ENCODE measurements around the gene PNCK. TPM values are rescaled to one million over a fixed set of nuclear protein-coding genes. Genes with fewer than 3 reads are reported as not detected.
A peak's percentile ranks its signal among the peaks of the same experiment; 100 is the strongest.

PNCK gene
- total and polyA plus RNA-seq, 2 of the 13 experiments (the other 11 are each of a cell fraction or from before 2014, with no cell fraction given), result 33.1 TPM; not detected in 1

- TF ChIP-seq, protein P1, sequence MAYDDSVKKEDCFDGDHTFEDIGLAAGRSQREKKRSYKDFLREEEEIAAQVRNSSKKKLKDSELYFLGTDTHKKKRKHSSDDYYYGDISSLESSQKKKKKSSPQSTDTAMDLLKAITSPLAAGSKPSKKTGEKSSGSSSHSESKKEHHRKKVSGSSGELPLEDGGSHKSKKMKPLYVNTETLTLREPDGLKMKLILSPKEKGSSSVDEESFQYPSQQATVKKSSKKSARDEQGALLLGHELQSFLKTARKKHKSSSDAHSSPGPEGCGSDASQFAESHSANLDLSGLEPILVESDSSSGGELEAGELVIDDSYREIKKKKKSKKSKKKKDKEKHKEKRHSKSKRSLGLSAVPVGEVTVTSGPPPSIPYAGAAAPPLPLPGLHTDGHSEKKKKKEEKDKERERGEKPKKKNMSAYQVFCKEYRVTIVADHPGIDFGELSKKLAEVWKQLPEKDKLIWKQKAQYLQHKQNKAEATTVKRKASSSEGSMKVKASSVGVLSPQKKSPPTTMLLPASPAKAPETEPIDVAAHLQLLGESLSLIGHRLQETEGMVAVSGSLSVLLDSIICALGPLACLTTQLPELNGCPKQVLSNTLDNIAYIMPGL (CRISPR knock-in tag; IDR thresholded peaks at IDR 0.05; ENCODE audit: borderline replicate concordance in 1 of 2, low read depth in 1 of 2), result peak in 1 of 2 experiments; percentile 19; a peak in 1 of 4 replicates
- TF ChIP-seq RXRA (CRISPR knock-in tag; IDR thresholded peaks at IDR 0.05) (peak; percentile 97), JUN (CRISPR knock-in tag; IDR thresholded peaks at IDR 0.05) (0 out of 2 replicates have a peak, but pooled peaks have one; percentile 42), AKAP8 (CRISPR knock-in tag; IDR thresholded peaks at IDR 0.05) (peak; percentile 87), KLF16 (CRISPR knock-in tag; IDR thresholded peaks at IDR 0.05) (0 out of 4 replicates have a peak, but pooled peaks of 1 of the 2 experiments have one; percentile 56), RCOR2 (CRISPR knock-in tag; IDR thresholded peaks at IDR 0.05) (no peak), ZNF709 (CRISPR knock-in tag; IDR thresholded peaks at IDR 0.05) (no peak), ZNF660 (CRISPR knock-in tag; IDR thresholded peaks at IDR 0.05; ENCODE audit: borderline replicate concordance, low read depth) (no peak), ZNF234 (CRISPR knock-in tag; conservative IDR thresholded peaks at IDR 0.05) (no peak), MED8 (CRISPR knock-in tag; IDR thresholded peaks at IDR 0.05; ENCODE audit: insufficient replicate concordance) (peak; percentile 98), ZBTB20 (CRISPR knock-in tag; IDR thresholded peaks at IDR 0.05; ENCODE audit: borderline replicate concordance, low read depth) (no peak), BRCA1 (CRISPR knock-in tag; IDR thresholded peaks at IDR 0.05) (no peak)
- TF ChIP-seq, protein P2, sequence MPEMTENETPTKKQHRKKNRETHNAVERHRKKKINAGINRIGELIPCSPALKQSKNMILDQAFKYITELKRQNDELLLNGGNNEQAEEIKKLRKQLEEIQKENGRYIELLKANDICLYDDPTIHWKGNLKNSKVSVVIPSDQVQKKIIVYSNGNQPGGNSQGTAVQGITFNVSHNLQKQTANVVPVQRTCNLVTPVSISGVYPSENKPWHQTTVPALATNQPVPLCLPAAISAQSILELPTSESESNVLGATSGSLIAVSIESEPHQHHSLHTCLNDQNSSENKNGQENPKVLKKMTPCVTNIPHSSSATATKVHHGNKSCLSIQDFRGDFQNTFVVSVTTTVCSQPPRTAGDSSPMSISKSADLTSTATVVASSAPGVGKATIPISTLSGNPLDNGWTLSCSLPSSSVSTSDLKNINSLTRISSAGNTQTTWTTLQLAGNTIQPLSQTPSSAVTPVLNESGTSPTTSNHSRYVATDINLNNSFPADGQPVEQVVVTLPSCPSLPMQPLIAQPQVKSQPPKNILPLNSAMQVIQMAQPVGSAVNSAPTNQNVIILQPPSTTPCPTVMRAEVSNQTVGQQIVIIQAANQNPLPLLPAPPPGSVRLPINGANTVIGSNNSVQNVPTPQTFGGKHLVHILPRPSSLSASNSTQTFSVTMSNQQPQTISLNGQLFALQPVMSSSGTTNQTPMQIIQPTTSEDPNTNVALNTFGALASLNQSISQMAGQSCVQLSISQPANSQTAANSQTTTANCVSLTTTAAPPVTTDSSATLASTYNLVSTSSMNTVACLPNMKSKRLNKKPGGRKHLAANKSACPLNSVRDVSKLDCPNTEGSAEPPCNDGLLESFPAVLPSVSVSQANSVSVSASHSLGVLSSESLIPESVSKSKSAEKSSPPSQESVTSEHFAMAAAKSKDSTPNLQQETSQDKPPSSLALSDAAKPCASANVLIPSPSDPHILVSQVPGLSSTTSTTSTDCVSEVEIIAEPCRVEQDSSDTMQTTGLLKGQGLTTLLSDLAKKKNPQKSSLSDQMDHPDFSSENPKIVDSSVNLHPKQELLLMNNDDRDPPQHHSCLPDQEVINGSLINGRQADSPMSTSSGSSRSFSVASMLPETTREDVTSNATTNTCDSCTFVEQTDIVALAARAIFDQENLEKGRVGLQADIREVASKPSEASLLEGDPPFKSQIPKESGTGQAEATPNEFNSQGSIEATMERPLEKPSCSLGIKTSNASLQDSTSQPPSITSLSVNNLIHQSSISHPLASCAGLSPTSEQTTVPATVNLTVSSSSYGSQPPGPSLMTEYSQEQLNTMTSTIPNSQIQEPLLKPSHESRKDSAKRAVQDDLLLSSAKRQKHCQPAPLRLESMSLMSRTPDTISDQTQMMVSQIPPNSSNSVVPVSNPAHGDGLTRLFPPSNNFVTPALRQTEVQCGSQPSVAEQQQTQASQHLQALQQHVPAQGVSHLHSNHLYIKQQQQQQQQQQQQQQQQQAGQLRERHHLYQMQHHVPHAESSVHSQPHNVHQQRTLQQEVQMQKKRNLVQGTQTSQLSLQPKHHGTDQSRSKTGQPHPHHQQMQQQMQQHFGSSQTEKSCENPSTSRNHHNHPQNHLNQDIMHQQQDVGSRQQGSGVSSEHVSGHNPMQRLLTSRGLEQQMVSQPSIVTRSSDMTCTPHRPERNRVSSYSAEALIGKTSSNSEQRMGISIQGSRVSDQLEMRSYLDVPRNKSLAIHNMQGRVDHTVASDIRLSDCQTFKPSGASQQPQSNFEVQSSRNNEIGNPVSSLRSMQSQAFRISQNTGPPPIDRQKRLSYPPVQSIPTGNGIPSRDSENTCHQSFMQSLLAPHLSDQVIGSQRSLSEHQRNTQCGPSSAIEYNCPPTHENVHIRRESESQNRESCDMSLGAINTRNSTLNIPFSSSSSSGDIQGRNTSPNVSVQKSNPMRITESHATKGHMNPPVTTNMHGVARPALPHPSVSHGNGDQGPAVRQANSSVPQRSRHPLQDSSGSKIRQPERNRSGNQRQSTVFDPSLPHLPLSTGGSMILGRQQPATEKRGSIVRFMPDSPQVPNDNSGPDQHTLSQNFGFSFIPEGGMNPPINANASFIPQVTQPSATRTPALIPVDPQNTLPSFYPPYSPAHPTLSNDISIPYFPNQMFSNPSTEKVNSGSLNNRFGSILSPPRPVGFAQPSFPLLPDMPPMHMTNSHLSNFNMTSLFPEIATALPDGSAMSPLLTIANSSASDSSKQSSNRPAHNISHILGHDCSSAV (CRISPR knock-in tag; IDR thresholded peaks at IDR 0.05; ENCODE audit: borderline replicate concordance), result no peak
- TF ChIP-seq, protein P3, sequence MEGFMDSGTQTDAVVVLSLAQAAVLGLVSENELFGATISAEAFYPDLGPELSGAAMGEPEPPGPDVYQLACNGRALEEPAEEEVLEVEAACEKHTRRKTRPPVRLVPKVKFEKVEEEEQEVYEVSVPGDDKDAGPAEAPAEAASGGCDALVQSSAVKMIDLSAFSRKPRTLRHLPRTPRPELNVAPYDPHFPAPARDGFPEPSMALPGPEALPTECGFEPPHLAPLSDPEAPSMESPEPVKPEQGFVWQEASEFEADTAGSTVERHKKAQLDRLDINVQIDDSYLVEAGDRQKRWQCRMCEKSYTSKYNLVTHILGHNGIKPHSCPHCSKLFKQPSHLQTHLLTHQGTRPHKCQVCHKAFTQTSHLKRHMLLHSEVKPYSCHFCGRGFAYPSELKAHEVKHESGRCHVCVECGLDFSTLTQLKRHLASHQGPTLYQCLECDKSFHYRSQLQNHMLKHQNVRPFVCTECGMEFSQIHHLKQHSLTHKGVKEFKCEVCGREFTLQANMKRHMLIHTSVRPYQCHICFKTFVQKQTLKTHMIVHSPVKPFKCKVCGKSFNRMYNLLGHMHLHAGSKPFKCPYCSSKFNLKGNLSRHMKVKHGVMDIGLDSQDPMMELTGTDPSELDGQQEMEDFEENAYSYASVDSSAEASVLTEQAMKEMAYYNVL (CRISPR knock-in tag; IDR thresholded peaks at IDR 0.05; ENCODE audit: borderline replicate concordance), result 0 out of 2 replicates have a peak, but pooled peaks have one; percentile 44
- TF ChIP-seq, protein P4, sequence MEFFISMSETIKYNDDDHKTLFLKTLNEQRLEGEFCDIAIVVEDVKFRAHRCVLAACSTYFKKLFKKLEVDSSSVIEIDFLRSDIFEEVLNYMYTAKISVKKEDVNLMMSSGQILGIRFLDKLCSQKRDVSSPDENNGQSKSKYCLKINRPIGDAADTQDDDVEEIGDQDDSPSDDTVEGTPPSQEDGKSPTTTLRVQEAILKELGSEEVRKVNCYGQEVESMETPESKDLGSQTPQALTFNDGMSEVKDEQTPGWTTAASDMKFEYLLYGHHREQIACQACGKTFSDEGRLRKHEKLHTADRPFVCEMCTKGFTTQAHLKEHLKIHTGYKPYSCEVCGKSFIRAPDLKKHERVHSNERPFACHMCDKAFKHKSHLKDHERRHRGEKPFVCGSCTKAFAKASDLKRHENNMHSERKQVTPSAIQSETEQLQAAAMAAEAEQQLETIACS (CRISPR knock-in tag; IDR thresholded peaks at IDR 0.05), result no peak
Measured at GRCh38 chrX:153623310-153624029, 50.1 kb downstream of the PNCK start (continued).

All from HepG2 (cell line).